Stomach smooth muscle (tissue), 2 donors: Measurements from ENCODE around the gene GPHA2.

Source experiments
- H3K27ac ChIP-seq: one replicate; pipeline ENCODE4 v1.7.0; 2013; ENCODE audit warnings: mild to moderate bottlenecking, low read length, inconsistent platforms
- H3K27me3 ChIP-seq, 2 donors: one replicate each; pipeline ENCODE4 v1.7.0; 2013; ENCODE audit warnings: low read length in 2 of 2; ENCODE audit not compliant: insufficient read depth in 2 of 2, control insufficient read depth in 1 of 2
- H3K36me3 ChIP-seq, 2 donors: one replicate each; pipeline ENCODE4 v1.7.0; 2013; ENCODE audit warnings: low read length in 2 of 2; ENCODE audit not compliant: control insufficient read depth in 2 of 2, insufficient read depth in 2 of 2
- H3K4me1 ChIP-seq: one replicate; pipeline ENCODE4 v1.7.0; 2013; ENCODE audit warnings: low read length; ENCODE audit not compliant: control insufficient read depth, insufficient read depth
- H3K4me3 ChIP-seq, 2 donors: one replicate each; pipeline ENCODE4 v1.7.0; 2013; ENCODE audit warnings: low read length in 2 of 2
- H3K9ac ChIP-seq, 2 donors: one replicate each; pipeline ENCODE4 v1.7.0; 2013; ENCODE audit warnings: low read length in 2 of 2, mild to moderate bottlenecking in 1 of 2
- H3K9me3 ChIP-seq, 2 donors: one replicate each; pipeline ENCODE4 v1.7.0; 2013; ENCODE audit warnings: low read length in 2 of 2; ENCODE audit not compliant: control insufficient read depth in 2 of 2
- donor health status: healthy.
- donor health status: Pancreatic carcinoma.

GPHA2 gene

DNA sequence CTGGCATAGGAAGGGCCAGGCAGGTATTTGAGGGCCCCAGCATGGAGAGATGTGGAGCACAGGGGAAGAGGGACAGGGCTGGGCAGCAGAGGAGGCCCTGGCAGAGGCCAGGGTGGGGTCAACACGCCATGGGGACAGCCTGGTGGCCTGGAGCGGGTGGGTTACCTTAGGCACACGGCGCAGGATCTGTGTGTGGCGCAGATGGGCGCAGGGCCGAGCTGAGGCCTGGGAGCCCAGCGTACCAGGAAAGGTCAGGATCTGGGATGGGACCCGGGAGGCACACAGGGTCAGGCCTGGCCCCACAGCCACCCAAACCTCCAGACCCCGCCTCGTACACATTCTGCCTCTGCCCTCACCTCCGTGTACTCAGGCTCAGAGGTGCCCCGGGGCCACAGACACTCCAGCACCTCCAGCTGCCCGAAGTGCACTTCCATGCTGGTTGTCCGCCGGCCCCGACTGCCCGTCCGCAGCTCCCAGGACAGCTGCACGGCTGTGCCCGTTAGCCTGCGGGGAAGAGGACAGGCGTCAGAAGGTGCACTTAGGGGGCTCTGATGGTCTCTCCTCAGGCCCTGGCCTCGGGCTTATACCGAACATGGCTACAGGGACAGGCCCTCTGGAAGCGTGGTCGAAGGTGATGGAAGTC lies 25.1 kb downstream of the GPHA2 start:
- no peaks in the 10 kb centered on the region for H3K9me3 ChIP-seq
- peaks cover 39 to 59% of the 10 kb centered on the region in 2 donors for H3K36me3 ChIP-seq
- H3K4me1 ChIP-seq: peaks cover 5% of the 10 kb centered on the region
- no peaks in the 10 kb centered on the region for H3K27me3 ChIP-seq
- H3K9ac ChIP-seq: no peak overlapping the region
- no peak overlapping the region for H3K27ac ChIP-seq
- H3K4me3 ChIP-seq: no peak overlapping the region

- H3K36me3 ChIP-seq: peaks cover 46 to 65% of the 10 kb centered on the region in 2 donors
- no peak overlapping the region for H3K4me3 ChIP-seq
- H3K4me1 ChIP-seq: no peaks in the 10 kb centered on the region
- H3K27ac ChIP-seq: no peak overlapping the region
- H3K9me3 ChIP-seq: no peaks in the 10 kb centered on the region
- no peak overlapping the region for H3K9ac ChIP-seq
- H3K27me3 ChIP-seq: no peaks in the 10 kb centered on the region
These were observed 25.9 kb downstream of the GPHA2 start for GRCh38 chr11:64909653-64910343.

- Histone ChIP-seq H3K4me1 (no peaks in the 10 kb centered on the region), H3K27ac (no peak overlapping the region), H3K36me3 (peaks cover 43 to 63% of the 10 kb centered on the region in 2 donors), H3K9me3 (no peaks in the 10 kb centered on the region), H3K27me3 (no peaks in the 10 kb centered on the region), H3K4me3 (no peak overlapping the region), H3K9ac (no peak overlapping the region)
These were observed 26.9 kb downstream of the GPHA2 start for GRCh38 chr11:64908766-64909165.

GRCh38 chr11:64906314-64906635 lies 29.4 kb downstream of the GPHA2 start:
- no peak overlapping the region for H3K27ac ChIP-seq
- no peak overlapping the region for H3K4me3 ChIP-seq
- no peaks in the 10 kb centered on the region for H3K27me3 ChIP-seq
- H3K4me1 ChIP-seq: no peaks in the 10 kb centered on the region
- H3K9me3 ChIP-seq: no peaks in the 10 kb centered on the region
- H3K36me3 ChIP-seq: peaks cover 40 to 50% of the 10 kb centered on the region in 2 donors
- no peak overlapping the region for H3K9ac ChIP-seq

GRCh38 chr11:64905516-64906313 lies 30.0 kb downstream of the GPHA2 start:
- H3K27ac ChIP-seq: no peak overlapping the region
- H3K9me3 ChIP-seq: no peaks in the 10 kb centered on the region
- no peak overlapping the region for H3K4me3 ChIP-seq
- no peak overlapping the region for H3K9ac ChIP-seq
- H3K27me3 ChIP-seq: no peaks in the 10 kb centered on the region
- peaks cover 38 to 45% of the 10 kb centered on the region in 2 donors for H3K36me3 ChIP-seq
- H3K4me1 ChIP-seq: no peaks in the 10 kb centered on the region

- no peak overlapping the region for H3K27ac ChIP-seq
- no peaks in the 10 kb centered on the region for H3K9me3 ChIP-seq
- no peak overlapping the region for H3K9ac ChIP-seq
- no peaks in the 10 kb centered on the region for H3K27me3 ChIP-seq
- no peak overlapping the region for H3K4me3 ChIP-seq
- peaks cover 35 to 40% of the 10 kb centered on the region in 2 donors for H3K36me3 ChIP-seq
- H3K4me1 ChIP-seq: no peaks in the 10 kb centered on the region
These were observed 32.3 kb downstream of the GPHA2 start for GRCh38 chr11:64903291-64903833.

DNA sequence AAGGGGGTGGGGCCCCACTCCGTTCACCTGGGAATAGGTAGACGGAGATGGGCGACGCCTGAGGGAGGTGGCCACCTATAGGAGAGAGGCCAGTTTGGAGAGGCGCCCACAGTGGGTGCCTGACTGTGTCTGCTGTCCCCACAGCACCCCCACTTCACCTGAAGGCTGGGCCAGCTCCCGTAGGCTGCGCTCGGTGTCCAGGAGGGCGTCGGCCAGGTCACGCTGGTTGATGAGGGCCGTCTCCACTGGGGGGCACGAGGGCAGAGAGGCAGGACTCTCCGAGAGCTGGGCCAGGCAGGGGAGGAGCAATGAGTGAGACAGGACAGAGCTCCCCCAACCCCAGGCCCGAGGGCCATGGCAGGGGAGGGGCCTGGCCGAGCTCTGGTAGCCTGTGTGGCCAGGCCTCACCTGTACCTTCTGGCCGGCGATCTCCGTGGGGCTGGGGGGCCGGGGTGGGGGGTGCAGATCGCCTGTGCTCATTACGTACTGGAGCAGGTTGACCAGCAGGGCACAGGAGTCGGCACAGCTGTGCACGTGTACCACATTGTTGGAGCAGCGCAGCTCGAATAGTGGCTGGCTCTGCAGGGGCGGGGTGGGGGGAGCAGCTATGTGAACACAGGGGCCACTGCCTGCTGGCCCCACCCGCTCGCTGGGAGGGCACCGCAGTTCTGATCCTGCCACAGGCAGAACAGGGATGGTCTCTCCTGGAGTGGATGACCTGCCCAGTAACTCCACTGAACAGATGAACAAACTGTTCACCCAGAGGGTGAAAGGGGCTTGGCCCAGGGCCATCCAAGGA lies 33.4 kb downstream of the GPHA2 start:
- Histone ChIP-seq H3K27ac (no peak overlapping the region), H3K4me3 (no peak overlapping the region), H3K4me1 (no peaks in the 10 kb centered on the region), H3K9ac (no peak overlapping the region), H3K36me3 (peaks cover 35 to 39% of the 10 kb centered on the region in 2 donors), H3K9me3 (no peaks in the 10 kb centered on the region), H3K27me3 (no peaks in the 10 kb centered on the region)

- H3K27me3 ChIP-seq: no peaks in the 10 kb centered on the region
- H3K4me3 ChIP-seq: no peak overlapping the region
- H3K9me3 ChIP-seq: no peaks in the 10 kb centered on the region
- no peaks in the 10 kb centered on the region for H3K4me1 ChIP-seq
- H3K9ac ChIP-seq: no peak overlapping the region
- H3K27ac ChIP-seq: no peak overlapping the region
- H3K36me3 ChIP-seq: peaks cover 22 to 42% of the 10 kb centered on the region in 2 donors
These were observed 34.9 kb downstream of the GPHA2 start for GRCh38 chr11:64900774-64901173.

DNA sequence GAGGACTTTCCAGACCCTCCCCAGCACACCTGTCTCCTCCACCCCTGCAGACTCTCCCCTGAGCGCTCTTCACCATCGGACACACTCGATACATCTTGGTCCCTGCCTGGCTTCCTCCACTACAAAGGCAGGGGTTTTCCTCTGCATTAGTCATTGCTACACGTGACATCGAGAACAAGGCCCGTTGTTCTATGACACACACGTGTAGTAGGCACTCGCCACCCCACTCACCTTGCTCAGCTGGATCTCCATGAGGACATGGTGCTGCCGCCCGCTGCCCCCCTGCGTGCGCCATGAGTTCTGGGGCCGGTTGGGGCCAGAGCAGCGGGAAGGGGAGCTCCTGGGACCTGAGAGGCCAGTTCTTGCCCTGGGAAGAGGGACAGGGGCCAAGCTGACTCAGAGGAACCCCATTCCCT lies 35.4 kb downstream of the GPHA2 start:
- Histone ChIP-seq H3K36me3 (peaks cover 19 to 37% of the 10 kb centered on the region in 2 donors), H3K4me3 (no peak overlapping the region), H3K9me3 (no peaks in the 10 kb centered on the region), H3K27ac (no peak overlapping the region), H3K4me1 (no peaks in the 10 kb centered on the region), H3K9ac (no peak overlapping the region), H3K27me3 (no peaks in the 10 kb centered on the region)

GRCh38 chr11:64898541-64898940 lies 37.2 kb downstream of the GPHA2 start:
- peaks cover 16 to 32% of the 10 kb centered on the region in 2 donors for H3K36me3 ChIP-seq
- H3K4me3 ChIP-seq: no peak overlapping the region
- no peaks in the 10 kb centered on the region for H3K27me3 ChIP-seq
- H3K4me1 ChIP-seq: peaks cover 7% of the 10 kb centered on the region
- no peaks in the 10 kb centered on the region for H3K9me3 ChIP-seq
- H3K9ac ChIP-seq: no peak overlapping the region
- H3K27ac ChIP-seq: no peak overlapping the region
